ENCODE measurements around the gene GPR17. TPM values are rescaled to one million over a fixed set of nuclear protein-coding genes. Genes with fewer than 3 reads are reported as not detected.

The GPR17 gene
- total RNA-seq, 1 experiment from 2014 or later = 0.35 TPM

DNA sequence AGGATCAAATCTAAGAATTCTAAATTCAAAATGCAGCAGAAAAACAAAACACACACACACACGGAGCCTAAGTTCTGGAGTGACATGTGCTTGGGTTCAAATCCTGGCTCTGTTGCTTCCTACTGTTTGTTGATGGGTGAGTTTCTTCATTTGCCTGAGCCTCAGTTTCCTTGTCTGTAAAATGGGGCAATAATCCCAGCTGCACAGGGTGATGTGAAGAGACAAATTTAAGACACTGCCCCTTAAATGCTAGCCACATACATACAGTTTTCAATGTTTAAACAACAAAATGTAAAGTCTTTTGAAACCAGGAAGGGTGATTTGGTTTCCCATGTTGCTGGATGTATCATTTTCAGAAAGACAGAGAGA is 943 bp upstream of the GPR17 start:
- H3K27ac ChIP-seq (ENCODE audit: insufficient read length, low read depth, low read length) = no peak overlapping the region
- H3K18ac ChIP-seq (ENCODE audit: insufficient read length, low read depth, low read length) = no peak overlapping the region
- Mint-ChIP-seq H3K4me3 (no peak overlapping the region), H3K27ac (no peak overlapping the region), H3K36me3 (ENCODE audit: insufficient read depth in 1 of 3, low read depth in 3 of 3) (no peaks in the 10 kb centered on the region), H3K27me3 (ENCODE audit: low read depth) (peaks cover 4% of the 10 kb centered on the region), H3K9me3 (no peaks in the 10 kb centered on the region), H3K4me1 (peaks cover 7 to 17% of the 10 kb centered on the region in 2 experiments)
- TF ChIP-seq, protein P1, sequence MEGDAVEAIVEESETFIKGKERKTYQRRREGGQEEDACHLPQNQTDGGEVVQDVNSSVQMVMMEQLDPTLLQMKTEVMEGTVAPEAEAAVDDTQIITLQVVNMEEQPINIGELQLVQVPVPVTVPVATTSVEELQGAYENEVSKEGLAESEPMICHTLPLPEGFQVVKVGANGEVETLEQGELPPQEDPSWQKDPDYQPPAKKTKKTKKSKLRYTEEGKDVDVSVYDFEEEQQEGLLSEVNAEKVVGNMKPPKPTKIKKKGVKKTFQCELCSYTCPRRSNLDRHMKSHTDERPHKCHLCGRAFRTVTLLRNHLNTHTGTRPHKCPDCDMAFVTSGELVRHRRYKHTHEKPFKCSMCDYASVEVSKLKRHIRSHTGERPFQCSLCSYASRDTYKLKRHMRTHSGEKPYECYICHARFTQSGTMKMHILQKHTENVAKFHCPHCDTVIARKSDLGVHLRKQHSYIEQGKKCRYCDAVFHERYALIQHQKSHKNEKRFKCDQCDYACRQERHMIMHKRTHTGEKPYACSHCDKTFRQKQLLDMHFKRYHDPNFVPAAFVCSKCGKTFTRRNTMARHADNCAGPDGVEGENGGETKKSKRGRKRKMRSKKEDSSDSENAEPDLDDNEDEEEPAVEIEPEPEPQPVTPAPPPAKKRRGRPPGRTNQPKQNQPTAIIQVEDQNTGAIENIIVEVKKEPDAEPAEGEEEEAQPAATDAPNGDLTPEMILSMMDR (conservative IDR thresholded peaks at IDR 0.05) = no peak
- H3K9me3 ChIP-seq (ENCODE audit: control insufficient read depth, low read depth, low read length) = no peaks in the 10 kb centered on the region
- H2BK5ac ChIP-seq (ENCODE audit: insufficient read length, low read length) = no peak overlapping the region
- H2BK120ac ChIP-seq (ENCODE audit: low read depth, low read length, poor library complexity, severe bottlenecking) = no peak overlapping the region
- no peak overlapping the region for H2AK5ac ChIP-seq (ENCODE audit: insufficient read length, low read length)
- H3K14ac ChIP-seq (ENCODE audit: insufficient read depth, low read length) = no peak overlapping the region
- no peak overlapping the region for H4K5ac ChIP-seq (ENCODE audit: insufficient read length, low read depth, low read length)
- no peaks in the 10 kb centered on the region for H3K79me1 ChIP-seq (ENCODE audit: insufficient read depth, low read depth, low read length, poor library complexity, severe bottlenecking)
- H3K9ac ChIP-seq (ENCODE audit: extremely low read depth, insufficient read length, low read length) = no peak overlapping the region
- H2BK12ac ChIP-seq (ENCODE audit: insufficient read length, low read depth, low read length) = no peak overlapping the region
- no peak overlapping the region for H4K8ac ChIP-seq (replicated peaks; ENCODE audit: insufficient read length, low read depth, low read length)
- H2BK15ac ChIP-seq (ENCODE audit: low read depth, low read length) = no peak overlapping the region
- no peak overlapping the region for H3K56ac ChIP-seq (ENCODE audit: insufficient read length, low read depth, low read length)
- H3K4me1 ChIP-seq (ENCODE audit: insufficient read depth, low read length) = no peaks in the 10 kb centered on the region
- H3K27me3 ChIP-seq (ENCODE audit: insufficient read depth, low read length) = no peaks in the 10 kb centered on the region
- H3K4me2 ChIP-seq (ENCODE audit: insufficient read depth, insufficient read length, low read length) = no peak overlapping the region
- no peak overlapping the region for H2AFZ ChIP-seq (ENCODE audit: low read length)
- H3T11ph ChIP-seq (ENCODE audit: low read length) = no peak overlapping the region
- H4K20me1 ChIP-seq (ENCODE audit: control insufficient read depth, insufficient read depth, insufficient read length) = no peaks in the 10 kb centered on the region
- H3K23me2 ChIP-seq (ENCODE audit: insufficient read length, low read depth, low read length, poor library complexity, severe bottlenecking) = peaks cover 4% of the 10 kb centered on the region
- H2BK20ac ChIP-seq (ENCODE audit: low read depth, low read length, poor library complexity, severe bottlenecking) = no peak overlapping the region
- H3K23ac ChIP-seq (ENCODE audit: insufficient read length, low read depth, low read length) = no peak overlapping the region
- H3K79me2 ChIP-seq (ENCODE audit: insufficient read depth, low read length) = no peaks in the 10 kb centered on the region
- WGBS (ENCODE audit: extremely low coverage, insufficient read length, low lambda C conversion rate) = no CpG with 5 or more reads among the region's 1 CpG
- no peak overlapping the region for H3K4ac ChIP-seq (ENCODE audit: low read depth, low read length)
- H4K91ac ChIP-seq (ENCODE audit: insufficient read length, low read depth, low read length) = no peak overlapping the region
- DNase-seq = no peak

All from H9 (cell line).